K562 (cell line): ENCODE measurements around the gene SF3B1. TPM values are rescaled to one million over a fixed set of nuclear protein-coding genes. Genes with fewer than 3 reads are reported as not detected.

ENCODE experiments used
- CBX5 ChIP-seq: IDR thresholded peaks from 2 replicates; pipeline ENCODE4 v1.6.1; 2014; ENCODE audit warnings: low read depth, borderline replicate concordance
- FOS ChIP-seq: IDR thresholded peaks from 3 replicates; pipeline ENCODE4 v1.6.1; 2011; ENCODE audit not compliant: insufficient read length; ENCODE audit errors: extremely low read depth
- L3MBTL2 ChIP-seq: fragments of 450-650 bp; IDR thresholded peaks from 2 replicates; pipeline ENCODE4 v1.6.1; 2016; ENCODE audit warnings: mild to moderate bottlenecking, moderate library complexity
- MEF2D ChIP-seq: conservative IDR thresholded peaks from 2 replicates; pipeline ENCODE4 v1.6.1; 2016; ENCODE audit warnings: low read depth, missing genetic modification characterization, missing compliant biosample characterization
- NR1H2 ChIP-seq: sonication (generic); formaldehyde crosslinking; IDR thresholded peaks from 2 replicates; pipeline ENCODE4 v1.4.0; 2020; ENCODE audit warnings: mild to moderate bottlenecking, missing genetic modification reagents
- POLR2AphosphoS5 ChIP-seq: IDR thresholded peaks from 2 replicates; pipeline ENCODE4 v1.6.1; 2011; ENCODE audit warnings: mild to moderate bottlenecking, low read depth, low read length, moderate library complexity; ENCODE audit not compliant: control insufficient read depth, insufficient read depth
- RBM22 ChIP-seq: fragments of 200-400 bp; formaldehyde crosslinking; IDR thresholded peaks from 2 replicates; pipeline ENCODE4 v1.6.1; 2018; ENCODE audit warnings: low read length, low read depth; ENCODE audit not compliant: poor library complexity, severe bottlenecking
- SMARCE1 ChIP-seq: fragments of 450-650 bp; IDR thresholded peaks from 2 replicates; pipeline ENCODE4 v1.7.1; 2016; ENCODE audit warnings: mild to moderate bottlenecking
- TAF1 ChIP-seq: IDR thresholded peaks from 2 replicates; pipeline ENCODE4 v1.6.1; 2011; ENCODE audit warnings: mild to moderate bottlenecking, low read length, moderate library complexity; ENCODE audit not compliant: insufficient read depth, control insufficient read depth, severe bottlenecking; ENCODE audit errors: extremely low read depth
- ZFP30 ChIP-seq: fragments of 250-450 bp; sonication (Bioruptor Pico); IDR thresholded peaks from 2 replicates; pipeline ENCODE4 v1.8.0; 2022; ENCODE audit warnings: moderate library complexity, mild to moderate bottlenecking, inconsistent platforms, borderline replicate concordance
- ZNF124 ChIP-seq: sonication (generic); formaldehyde crosslinking; IDR thresholded peaks from 2 replicates; pipeline ENCODE4 v1.8.1; 2022; ENCODE audit warnings: missing genetic modification reagents
- ZNF174 ChIP-seq: fragments of 250-450 bp; sonication (Bioruptor Pico); IDR thresholded peaks from 2 replicates; pipeline ENCODE4 v1.4.0; 2020; ENCODE audit warnings: mild to moderate bottlenecking
- ZNF644 ChIP-seq: fragments of 200-800 bp; sonication (Bioruptor generic); IDR thresholded peaks from 2 replicates; pipeline ENCODE4 v1.6.1; 2016; ENCODE audit warnings: low read depth, missing genetic modification characterization, missing compliant biosample characterization
- ZNF740 ChIP-seq, 3 experiments: fragments of 200-800 bp in 1 of 3; sonication (Bioruptor generic) in 1 of 3; sonication (generic) in 1 of 3; formaldehyde crosslinking in 1 of 3; IDR thresholded peaks; 2 replicates each; pipeline versions ENCODE4 v1.6.1 to v1.8.0; 2016 to 2022; ENCODE audit warnings: mild to moderate bottlenecking in 2 of 3, missing compliant biosample characterization in 2 of 3, missing genetic modification characterization in 2 of 3, missing genetic modification reagents in 1 of 3
- polyA plus RNA-seq, 8 experiments: library from polyadenylated mRNA; depleted of rRNA in 4 of 8; stranded (reverse) in 5 of 8; unstranded in 3 of 8; fragments of >200 nt; fragmentation: Nextera tagmentation in 2 of 8; fragmentation: Illumina TruSeq in 1 of 8; extraction: Ambion mirVana in 2 of 8; extraction: Trizol in 1 of 8; gene quantifications; 2 replicates each; pipeline versions ENCODE4 v1.2.1 to v1.2.3, GENCODE V29; 2011 to 2014; ENCODE audit warnings: inconsistent platforms in 1 of 8, missing spikeins in 1 of 8
- total RNA-seq, 7 experiments: library from RNA; depleted of rRNA in 6 of 7; stranded (reverse); fragments of >200 nt in 6 of 7; fragmentation: Illumina TruSeq in 2 of 7; extraction: Trizol in 2 of 7; gene quantifications; 2 replicates each; pipeline versions ENCODE4 v1.2.1 to v1.2.3, GENCODE V29; 2011 to 2021; ENCODE audit warnings: low replicate concordance in 1 of 7
- TF ChIP-seq, protein P1 (sequence below): sonication (generic); formaldehyde crosslinking; IDR thresholded peaks from 2 replicates; pipeline ENCODE4 v1.8.0; 2022; ENCODE audit warnings: missing genetic modification reagents, mild to moderate bottlenecking, borderline replicate concordance

SF3B1 gene
- total and polyA plus RNA-seq, 9 of the 15 experiments (the other 6 are each of a cell fraction or from before 2014, with no cell fraction given): 96.2 to 377 (median 177) TPM

DNA sequence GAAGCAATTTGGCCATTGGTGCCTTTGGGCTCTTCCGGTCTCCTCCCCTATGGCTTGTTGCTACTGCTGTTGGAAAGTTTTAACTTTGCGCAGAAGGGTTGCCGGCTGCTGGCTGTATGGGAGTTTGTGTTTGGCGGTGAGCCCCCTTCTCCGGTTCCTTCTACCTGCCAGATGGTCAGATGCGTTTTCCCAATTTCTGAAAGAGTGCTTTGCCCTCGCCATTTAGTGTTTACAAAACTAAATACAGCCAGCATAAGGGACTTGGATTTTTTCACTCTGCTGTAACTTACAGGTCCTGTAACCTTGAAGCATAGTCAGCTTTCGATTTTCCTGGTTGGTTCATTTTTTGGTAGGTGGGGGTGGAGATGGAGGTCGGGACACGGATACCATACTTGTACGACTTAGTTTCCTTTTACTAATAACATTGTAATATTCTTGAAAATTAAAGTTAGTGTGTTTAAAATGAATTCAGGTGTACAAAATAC lies 19.1 kb upstream of the SF3B1 start (continued):
- TF ChIP-seq, protein P1, sequence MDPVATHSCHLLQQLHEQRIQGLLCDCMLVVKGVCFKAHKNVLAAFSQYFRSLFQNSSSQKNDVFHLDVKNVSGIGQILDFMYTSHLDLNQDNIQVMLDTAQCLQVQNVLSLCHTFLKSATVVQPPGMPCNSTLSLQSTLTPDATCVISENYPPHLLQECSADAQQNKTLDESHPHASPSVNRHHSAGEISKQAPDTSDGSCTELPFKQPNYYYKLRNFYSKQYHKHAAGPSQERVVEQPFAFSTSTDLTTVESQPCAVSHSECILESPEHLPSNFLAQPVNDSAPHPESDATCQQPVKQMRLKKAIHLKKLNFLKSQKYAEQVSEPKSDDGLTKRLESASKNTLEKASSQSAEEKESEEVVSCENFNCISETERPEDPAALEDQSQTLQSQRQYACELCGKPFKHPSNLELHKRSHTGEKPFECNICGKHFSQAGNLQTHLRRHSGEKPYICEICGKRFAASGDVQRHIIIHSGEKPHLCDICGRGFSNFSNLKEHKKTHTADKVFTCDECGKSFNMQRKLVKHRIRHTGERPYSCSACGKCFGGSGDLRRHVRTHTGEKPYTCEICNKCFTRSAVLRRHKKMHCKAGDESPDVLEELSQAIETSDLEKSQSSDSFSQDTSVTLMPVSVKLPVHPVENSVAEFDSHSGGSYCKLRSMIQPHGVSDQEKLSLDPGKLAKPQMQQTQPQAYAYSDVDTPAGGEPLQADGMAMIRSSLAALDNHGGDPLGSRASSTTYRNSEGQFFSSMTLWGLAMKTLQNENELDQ: no peak
- TF ChIP-seq POLR2AphosphoS5: 0 out of 2 replicates have a peak, but pooled peaks have one; percentile 26
- no peak for TF ChIP-seq NR1H2 (CRISPR knock-in tag)
- peak; percentile 52 for TF ChIP-seq TAF1
- TF ChIP-seq ZNF740 (CRISPR knock-in tag; IDR thresholded peaks at IDR 0.05): no peak
- TF ChIP-seq ZNF740 (tag; IDR thresholded peaks at IDR 0.05): no peak
- TF ChIP-seq SMARCE1: no peak
- no peak for TF ChIP-seq ZFP30 (CRISPR knock-in tag)
- TF ChIP-seq ZNF124 (CRISPR knock-in tag): no peak
- no peak for TF ChIP-seq CBX5
- no peak for TF ChIP-seq MEF2D
- TF ChIP-seq ZNF174 (CRISPR knock-in tag): no peak
- TF ChIP-seq RBM22: no peak
- TF ChIP-seq L3MBTL2: 0 out of 2 replicates have a peak, but pooled peaks have one; percentile 2
- no peak for TF ChIP-seq ZNF644 (tag)
- TF ChIP-seq FOS: no peak
